SK-N-SH (cell line): ENCODE measurements around the gene PRLH. TPM values are rescaled to one million over a fixed set of nuclear protein-coding genes. Genes with fewer than 3 reads are reported as not detected.

Experiments
- CTCF ChIA-PET: fragments of 300-600, 350-600 bp; formaldehyde crosslinking; extraction: SDS; loops from one replicate; lab custom pipeline; 2021; lab: Yijun Ruan, JAX
- POLR2A ChIA-PET: fragments of 350-600 bp; sonication (Branson Sonifier 250); formaldehyde crosslinking; extraction: SDS; loops from one replicate; lab custom pipeline; 2020; ENCODE audit warnings: antibody characterized with exemption, inconsistent platforms; lab: Yijun Ruan, JAX
- DNase-seq: peaks from one replicate; pipeline ENCODE4 v3.0.0; 2012
- H2AFZ ChIP-seq: fragments of 200-600 bp; sonication (generic); 2 replicates; pipeline ENCODE4 v1.8.1; 2016; ENCODE audit warnings: antibody characterized with exemption, mild to moderate bottlenecking, low read depth
- H3F3A ChIP-seq: fragments of 200-600 bp; sonication (generic); replicated peaks from 2 replicates; pipeline ENCODE3; 2016; ENCODE audit warnings: antibody characterized with exemption, mild to moderate bottlenecking; ENCODE audit not compliant: insufficient read depth
- H3K27ac ChIP-seq, 2 experiments: fragments of 200-500 bp in 1 of 2; fragments of 200-600 bp in 1 of 2; sonication (Bioruptor generic) in 1 of 2; sonication (generic), shearing (Covaris generic) in 1 of 2; 2 replicates each; pipeline versions ENCODE4 v1.5.1 to v1.6.1; 2014 to 2016; ENCODE audit warnings: low read depth in 2 of 2, inconsistent platforms in 1 of 2, low read length in 1 of 2, mild to moderate bottlenecking in 1 of 2, mixed read lengths in 1 of 2
- H3K27me3 ChIP-seq: fragments of 200-600 bp; sonication (generic), shearing (Covaris generic); 2 replicates; pipeline ENCODE4 v1.6.1; 2016; ENCODE audit warnings: mixed run types; ENCODE audit not compliant: insufficient read depth
- H3K36me3 ChIP-seq, 2 experiments: fragments of 200-500 bp in 1 of 2; fragments of 200-600 bp in 1 of 2; sonication (Bioruptor generic) in 1 of 2; sonication (generic) in 1 of 2; replicated peaks in 1 of 2; 2 replicates each; pipeline versions ENCODE3 to v1.5.1; 2014 to 2016; ENCODE audit warnings: low read length in 1 of 2, mild to moderate bottlenecking in 1 of 2; ENCODE audit not compliant: insufficient read depth in 2 of 2, control insufficient read depth in 1 of 2
- H3K4me1 ChIP-seq, 2 experiments: fragments of 200-500 bp in 1 of 2; fragments of 200-600 bp in 1 of 2; sonication (Bioruptor generic) in 1 of 2; sonication (generic), shearing (Covaris generic) in 1 of 2; 2 replicates each; pipeline versions ENCODE4 v1.5.1 to v1.6.1; 2014 to 2016; ENCODE audit warnings: low read depth in 1 of 2, low read length in 1 of 2, mixed run types in 1 of 2; ENCODE audit not compliant: insufficient read depth in 2 of 2, control insufficient read depth in 1 of 2
- H3K4me2 ChIP-seq: fragments of 200-600 bp; sonication (generic), shearing (Covaris generic); 2 replicates; pipeline ENCODE4 v1.6.1; 2017; ENCODE audit warnings: mixed run types
- H3K4me3 ChIP-seq, 2 experiments: fragments of 200-500 bp in 1 of 2; fragments of 200-600 bp in 1 of 2; sonication (Bioruptor generic) in 1 of 2; sonication (generic), shearing (Covaris generic) in 1 of 2; 2 replicates each; pipeline versions ENCODE4 v1.5.1 to v1.8.1; 2014 to 2016; ENCODE audit warnings: low read depth in 2 of 2, inconsistent platforms in 1 of 2, low read length in 1 of 2, mild to moderate bottlenecking in 1 of 2, mixed read lengths in 1 of 2, moderate library complexity in 1 of 2
- H3K79me2 ChIP-seq: fragments of 200-600 bp; sonication (generic); 2 replicates; pipeline ENCODE4 v1.8.1; 2017; ENCODE audit warnings: mild to moderate bottlenecking; ENCODE audit not compliant: insufficient read depth
- H3K9ac ChIP-seq: fragments of 200-600 bp; sonication (generic); 2 replicates; pipeline ENCODE4 v1.6.1; 2017; ENCODE audit warnings: mixed run types
- H3K9me2 ChIP-seq: fragments of 200-600 bp; sonication (generic); 2 replicates; pipeline ENCODE4 v1.6.1; 2017; ENCODE audit warnings: mixed run types
- H3K9me3 ChIP-seq: fragments of 200-600 bp; sonication (generic); 2 replicates; pipeline ENCODE4 v1.6.1; 2017; ENCODE audit warnings: mixed run types, mild to moderate bottlenecking, moderate library complexity
- H4K20me1 ChIP-seq: fragments of 200-600 bp; sonication (generic); 2 replicates; pipeline ENCODE4 v1.6.1; 2017; ENCODE audit warnings: mild to moderate bottlenecking, mixed run types; ENCODE audit not compliant: insufficient read depth
- ELF1 ChIP-seq: IDR thresholded peaks from 2 replicates; pipeline ENCODE4 v1.4.0; 2012
- FOSL2 ChIP-seq: IDR thresholded peaks from 2 replicates; pipeline ENCODE4 v1.4.0; 2012; ENCODE audit warnings: low read depth, mild to moderate bottlenecking, moderate library complexity, borderline replicate concordance
- FOXJ3 ChIP-seq: sonication (generic); formaldehyde crosslinking; IDR thresholded peaks from 2 replicates; pipeline ENCODE4 v1.5.1; 2020; ENCODE audit warnings: mild to moderate bottlenecking, missing genetic modification reagents
- FOXM1 ChIP-seq: IDR thresholded peaks from 2 replicates; pipeline ENCODE4 v1.4.0; 2012; ENCODE audit warnings: low read depth, mild to moderate bottlenecking
- GATA2 ChIP-seq: sonication (generic); formaldehyde crosslinking; IDR thresholded peaks from 2 replicates; pipeline ENCODE4 v1.5.0; 2020; ENCODE audit warnings: mild to moderate bottlenecking, missing genetic modification reagents
- JUND ChIP-seq: IDR thresholded peaks from 2 replicates; pipeline ENCODE4 v1.4.0; 2012
- MEF2A ChIP-seq: IDR thresholded peaks from 2 replicates; pipeline ENCODE4 v1.4.0; 2012; ENCODE audit warnings: low read depth, borderline replicate concordance
- MXI1 ChIP-seq: IDR thresholded peaks from 2 replicates; pipeline ENCODE4 v1.6.1; 2012; ENCODE audit warnings: mild to moderate bottlenecking, low read depth, low read length, improper control_type of control experiment
- POLR2AphosphoS5 ChIP-seq: IDR thresholded peaks from 2 replicates; pipeline ENCODE4 v1.6.1; 2012; ENCODE audit warnings: low read depth, low read length
- RAD21 ChIP-seq: IDR thresholded peaks from 2 replicates; pipeline ENCODE4 v1.6.1; 2012; ENCODE audit warnings: mild to moderate bottlenecking, low read length
- RCOR1 ChIP-seq: fragments of 150-350 bp; IDR thresholded peaks from 2 replicates; pipeline ENCODE4 v1.6.1; 2017; ENCODE audit warnings: antibody characterized with exemption, low read length
- RFX5 ChIP-seq: IDR thresholded peaks from 2 replicates; pipeline ENCODE4 v1.6.1; 2012; ENCODE audit warnings: mild to moderate bottlenecking, improper control_type of control experiment, low read length
- TEAD4 ChIP-seq: IDR thresholded peaks from 2 replicates; pipeline ENCODE4 v1.4.0; 2012; ENCODE audit warnings: mild to moderate bottlenecking, borderline replicate concordance; ENCODE audit not compliant: insufficient read depth
- YY1 ChIP-seq: IDR thresholded peaks from 2 replicates; pipeline ENCODE4 v1.4.0; 2012; ENCODE audit warnings: low read depth, mild to moderate bottlenecking
- WGBS: methylation state at CpG from one replicate; pipeline ENCODE4 v1.1.6; 2017; ENCODE audit warnings: low lambda C conversion rate; 5-methylcytosine and 5-hydroxymethylcytosine counted together
- polyA plus RNA-seq, 3 experiments: library from polyadenylated mRNA; depleted of rRNA; stranded (reverse); fragments of >200 nt; gene quantifications; 2 replicates each; pipeline ENCODE4 v1.2.3, GENCODE V29; 2012
- TF ChIP-seq, protein P1 (sequence below): fragments of 200-600 bp; sonication (generic); IDR thresholded peaks from 2 replicates; pipeline ENCODE4 v1.6.1; 2017; ENCODE audit warnings: antibody characterized with exemption, mild to moderate bottlenecking, moderate library complexity
- TF ChIP-seq, protein P2 (sequence below): IDR thresholded peaks from 2 replicates; pipeline ENCODE4 v1.4.0; 2012; ENCODE audit warnings: low read depth, borderline replicate concordance
- TF ChIP-seq, protein P3 (sequence below): fragments of 150-350 bp; IDR thresholded peaks from 2 replicates; pipeline ENCODE4 v1.6.1; 2017; ENCODE audit warnings: antibody characterized with exemption, low read length, low read depth, borderline replicate concordance
- TF ChIP-seq, protein P4 (sequence below): fragments of 150-350 bp; IDR thresholded peaks from 2 replicates; pipeline ENCODE4 v1.6.1; 2016; ENCODE audit warnings: mild to moderate bottlenecking, low read depth, low read length
- TF ChIP-seq, protein P5 (sequence below): IDR thresholded peaks from 2 replicates; pipeline ENCODE4; 2012
- TF ChIP-seq, protein P6 (sequence below): IDR thresholded peaks from 2 replicates; pipeline ENCODE4 v1.6.1; 2012; ENCODE audit warnings: mild to moderate bottlenecking, low read depth, low read length, moderate library complexity

The PRLH gene
- polyA plus RNA-seq, 1 of the 3 experiments (the other 2 are of a cell fraction), result not detected

DNA sequence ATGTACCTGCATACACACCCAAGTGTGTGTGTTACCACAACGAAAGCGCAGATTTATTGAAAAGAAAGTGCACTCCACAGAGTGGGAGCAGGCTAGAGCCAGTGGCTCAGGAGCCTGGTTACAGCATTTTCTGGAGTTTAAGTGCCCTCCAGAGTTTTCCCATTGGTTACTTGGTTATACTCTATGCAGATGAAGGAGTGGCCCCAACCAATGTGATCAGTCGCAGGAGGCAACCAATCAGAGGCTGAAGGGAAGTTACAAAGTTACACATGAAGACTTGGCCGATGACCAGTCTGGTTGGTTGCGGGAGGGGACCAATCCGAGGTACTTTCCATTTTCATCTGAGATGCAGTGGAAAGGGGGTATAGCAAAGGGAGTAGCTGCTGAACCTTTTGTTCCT, 13.5 kb upstream of the PRLH start:
- no peak overlapping the region for H3K9ac ChIP-seq
- H3K4me1 ChIP-seq, result peaks cover 0 to 4% of the 10 kb centered on the region in 2 experiments; a peak in 1 of 4 replicates
- H3K36me3 ChIP-seq, result peaks cover 10 to 92% of the 10 kb centered on the region in 2 experiments
- no peaks in the 10 kb centered on the region for H3K27me3 ChIP-seq
- no peak for TF ChIP-seq MXI1
- TF ChIP-seq, protein P1, sequence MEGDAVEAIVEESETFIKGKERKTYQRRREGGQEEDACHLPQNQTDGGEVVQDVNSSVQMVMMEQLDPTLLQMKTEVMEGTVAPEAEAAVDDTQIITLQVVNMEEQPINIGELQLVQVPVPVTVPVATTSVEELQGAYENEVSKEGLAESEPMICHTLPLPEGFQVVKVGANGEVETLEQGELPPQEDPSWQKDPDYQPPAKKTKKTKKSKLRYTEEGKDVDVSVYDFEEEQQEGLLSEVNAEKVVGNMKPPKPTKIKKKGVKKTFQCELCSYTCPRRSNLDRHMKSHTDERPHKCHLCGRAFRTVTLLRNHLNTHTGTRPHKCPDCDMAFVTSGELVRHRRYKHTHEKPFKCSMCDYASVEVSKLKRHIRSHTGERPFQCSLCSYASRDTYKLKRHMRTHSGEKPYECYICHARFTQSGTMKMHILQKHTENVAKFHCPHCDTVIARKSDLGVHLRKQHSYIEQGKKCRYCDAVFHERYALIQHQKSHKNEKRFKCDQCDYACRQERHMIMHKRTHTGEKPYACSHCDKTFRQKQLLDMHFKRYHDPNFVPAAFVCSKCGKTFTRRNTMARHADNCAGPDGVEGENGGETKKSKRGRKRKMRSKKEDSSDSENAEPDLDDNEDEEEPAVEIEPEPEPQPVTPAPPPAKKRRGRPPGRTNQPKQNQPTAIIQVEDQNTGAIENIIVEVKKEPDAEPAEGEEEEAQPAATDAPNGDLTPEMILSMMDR, result no peak
- TF ChIP-seq ELF1, result no peak
- TF ChIP-seq FOXM1, result no peak
- TF ChIP-seq POLR2AphosphoS5, result no peak
- no peak for TF ChIP-seq FOXJ3 (CRISPR knock-in tag)
- TF ChIP-seq, protein P2, sequence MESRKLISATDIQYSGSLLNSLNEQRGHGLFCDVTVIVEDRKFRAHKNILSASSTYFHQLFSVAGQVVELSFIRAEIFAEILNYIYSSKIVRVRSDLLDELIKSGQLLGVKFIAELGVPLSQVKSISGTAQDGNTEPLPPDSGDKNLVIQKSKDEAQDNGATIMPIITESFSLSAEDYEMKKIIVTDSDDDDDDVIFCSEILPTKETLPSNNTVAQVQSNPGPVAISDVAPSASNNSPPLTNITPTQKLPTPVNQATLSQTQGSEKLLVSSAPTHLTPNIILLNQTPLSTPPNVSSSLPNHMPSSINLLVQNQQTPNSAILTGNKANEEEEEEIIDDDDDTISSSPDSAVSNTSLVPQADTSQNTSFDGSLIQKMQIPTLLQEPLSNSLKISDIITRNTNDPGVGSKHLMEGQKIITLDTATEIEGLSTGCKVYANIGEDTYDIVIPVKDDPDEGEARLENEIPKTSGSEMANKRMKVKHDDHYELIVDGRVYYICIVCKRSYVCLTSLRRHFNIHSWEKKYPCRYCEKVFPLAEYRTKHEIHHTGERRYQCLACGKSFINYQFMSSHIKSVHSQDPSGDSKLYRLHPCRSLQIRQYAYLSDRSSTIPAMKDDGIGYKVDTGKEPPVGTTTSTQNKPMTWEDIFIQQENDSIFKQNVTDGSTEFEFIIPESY, result no peak
- no peak for TF ChIP-seq MEF2A
- no peak for TF ChIP-seq JUND
- TF ChIP-seq, protein P3, sequence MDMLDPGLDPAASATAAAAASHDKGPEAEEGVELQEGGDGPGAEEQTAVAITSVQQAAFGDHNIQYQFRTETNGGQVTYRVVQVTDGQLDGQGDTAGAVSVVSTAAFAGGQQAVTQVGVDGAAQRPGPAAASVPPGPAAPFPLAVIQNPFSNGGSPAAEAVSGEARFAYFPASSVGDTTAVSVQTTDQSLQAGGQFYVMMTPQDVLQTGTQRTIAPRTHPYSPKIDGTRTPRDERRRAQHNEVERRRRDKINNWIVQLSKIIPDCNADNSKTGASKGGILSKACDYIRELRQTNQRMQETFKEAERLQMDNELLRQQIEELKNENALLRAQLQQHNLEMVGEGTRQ, result no peak
- TF ChIP-seq RAD21, result no peak
- no peak for TF ChIP-seq YY1
- no peak for TF ChIP-seq TEAD4
- TF ChIP-seq RFX5, result no peak
- TF ChIP-seq GATA2 (CRISPR knock-in tag), result no peak
- TF ChIP-seq, protein P4, sequence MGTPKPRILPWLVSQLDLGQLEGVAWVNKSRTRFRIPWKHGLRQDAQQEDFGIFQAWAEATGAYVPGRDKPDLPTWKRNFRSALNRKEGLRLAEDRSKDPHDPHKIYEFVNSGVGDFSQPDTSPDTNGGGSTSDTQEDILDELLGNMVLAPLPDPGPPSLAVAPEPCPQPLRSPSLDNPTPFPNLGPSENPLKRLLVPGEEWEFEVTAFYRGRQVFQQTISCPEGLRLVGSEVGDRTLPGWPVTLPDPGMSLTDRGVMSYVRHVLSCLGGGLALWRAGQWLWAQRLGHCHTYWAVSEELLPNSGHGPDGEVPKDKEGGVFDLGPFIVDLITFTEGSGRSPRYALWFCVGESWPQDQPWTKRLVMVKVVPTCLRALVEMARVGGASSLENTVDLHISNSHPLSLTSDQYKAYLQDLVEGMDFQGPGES, result no peak
- TF ChIP-seq, protein P5, sequence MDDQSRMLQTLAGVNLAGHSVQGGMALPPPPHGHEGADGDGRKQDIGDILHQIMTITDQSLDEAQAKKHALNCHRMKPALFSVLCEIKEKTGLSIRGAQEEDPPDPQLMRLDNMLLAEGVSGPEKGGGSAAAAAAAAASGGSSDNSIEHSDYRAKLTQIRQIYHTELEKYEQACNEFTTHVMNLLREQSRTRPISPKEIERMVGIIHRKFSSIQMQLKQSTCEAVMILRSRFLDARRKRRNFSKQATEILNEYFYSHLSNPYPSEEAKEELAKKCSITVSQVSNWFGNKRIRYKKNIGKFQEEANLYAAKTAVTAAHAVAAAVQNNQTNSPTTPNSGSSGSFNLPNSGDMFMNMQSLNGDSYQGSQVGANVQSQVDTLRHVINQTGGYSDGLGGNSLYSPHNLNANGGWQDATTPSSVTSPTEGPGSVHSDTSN, result no peak
- TF ChIP-seq, protein P6, sequence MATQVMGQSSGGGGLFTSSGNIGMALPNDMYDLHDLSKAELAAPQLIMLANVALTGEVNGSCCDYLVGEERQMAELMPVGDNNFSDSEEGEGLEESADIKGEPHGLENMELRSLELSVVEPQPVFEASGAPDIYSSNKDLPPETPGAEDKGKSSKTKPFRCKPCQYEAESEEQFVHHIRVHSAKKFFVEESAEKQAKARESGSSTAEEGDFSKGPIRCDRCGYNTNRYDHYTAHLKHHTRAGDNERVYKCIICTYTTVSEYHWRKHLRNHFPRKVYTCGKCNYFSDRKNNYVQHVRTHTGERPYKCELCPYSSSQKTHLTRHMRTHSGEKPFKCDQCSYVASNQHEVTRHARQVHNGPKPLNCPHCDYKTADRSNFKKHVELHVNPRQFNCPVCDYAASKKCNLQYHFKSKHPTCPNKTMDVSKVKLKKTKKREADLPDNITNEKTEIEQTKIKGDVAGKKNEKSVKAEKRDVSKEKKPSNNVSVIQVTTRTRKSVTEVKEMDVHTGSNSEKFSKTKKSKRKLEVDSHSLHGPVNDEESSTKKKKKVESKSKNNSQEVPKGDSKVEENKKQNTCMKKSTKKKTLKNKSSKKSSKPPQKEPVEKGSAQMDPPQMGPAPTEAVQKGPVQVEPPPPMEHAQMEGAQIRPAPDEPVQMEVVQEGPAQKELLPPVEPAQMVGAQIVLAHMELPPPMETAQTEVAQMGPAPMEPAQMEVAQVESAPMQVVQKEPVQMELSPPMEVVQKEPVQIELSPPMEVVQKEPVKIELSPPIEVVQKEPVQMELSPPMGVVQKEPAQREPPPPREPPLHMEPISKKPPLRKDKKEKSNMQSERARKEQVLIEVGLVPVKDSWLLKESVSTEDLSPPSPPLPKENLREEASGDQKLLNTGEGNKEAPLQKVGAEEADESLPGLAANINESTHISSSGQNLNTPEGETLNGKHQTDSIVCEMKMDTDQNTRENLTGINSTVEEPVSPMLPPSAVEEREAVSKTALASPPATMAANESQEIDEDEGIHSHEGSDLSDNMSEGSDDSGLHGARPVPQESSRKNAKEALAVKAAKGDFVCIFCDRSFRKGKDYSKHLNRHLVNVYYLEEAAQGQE, result no peak
- TF ChIP-seq RCOR1, result no peak
- no peak for TF ChIP-seq FOSL2
- no peak overlapping the region for H3K4me2 ChIP-seq
- H4K20me1 ChIP-seq, result no peaks in the 10 kb centered on the region
- H3K27ac ChIP-seq, result no peak overlapping the region
- CTCF ChIA-PET, result no interaction called here
- H3F3A ChIP-seq, result peaks cover 45% of the 10 kb centered on the region
- DNase-seq, result no peak
- POLR2A ChIA-PET, result no interaction called here
- no peaks in the 10 kb centered on the region for H3K79me2 ChIP-seq
- H3K4me3 ChIP-seq, result no peak overlapping the region
- H2AFZ ChIP-seq, result no peak overlapping the region
- H3K9me3 ChIP-seq, result peaks cover 14% of the 10 kb centered on the region
- 93% methylated on average over 6 of the region's 6 CpGs for WGBS
- no peaks in the 10 kb centered on the region for H3K9me2 ChIP-seq
